ENCODE data around the gene TBC1D30. TPM values are rescaled to one million over a fixed set of nuclear protein-coding genes. Genes with fewer than 3 reads are reported as not detected.

TBC1D30 gene
- total RNA-seq, 2 donors from 2014 or later, result 6.9 to 17.0 TPM

- H3K9ac ChIP-seq (ENCODE audit: low read depth in 2 of 2, low read length in 2 of 2), result no peak overlapping the region
- H3K4me3 ChIP-seq, result no peak overlapping the region
- no peaks in the 10 kb centered on the region for H3K9me3 ChIP-seq
- no peak overlapping the region for H3K27ac ChIP-seq
- H3K27me3 ChIP-seq, result peaks cover 41% of the 10 kb centered on the region
- DNase-seq, result peak; percentile 77
- no peaks in the 10 kb centered on the region for H3K36me3 ChIP-seq
- intact Hi-C loops (cut with DNase I), result no loop called here
- TF ChIP-seq, protein P1, sequence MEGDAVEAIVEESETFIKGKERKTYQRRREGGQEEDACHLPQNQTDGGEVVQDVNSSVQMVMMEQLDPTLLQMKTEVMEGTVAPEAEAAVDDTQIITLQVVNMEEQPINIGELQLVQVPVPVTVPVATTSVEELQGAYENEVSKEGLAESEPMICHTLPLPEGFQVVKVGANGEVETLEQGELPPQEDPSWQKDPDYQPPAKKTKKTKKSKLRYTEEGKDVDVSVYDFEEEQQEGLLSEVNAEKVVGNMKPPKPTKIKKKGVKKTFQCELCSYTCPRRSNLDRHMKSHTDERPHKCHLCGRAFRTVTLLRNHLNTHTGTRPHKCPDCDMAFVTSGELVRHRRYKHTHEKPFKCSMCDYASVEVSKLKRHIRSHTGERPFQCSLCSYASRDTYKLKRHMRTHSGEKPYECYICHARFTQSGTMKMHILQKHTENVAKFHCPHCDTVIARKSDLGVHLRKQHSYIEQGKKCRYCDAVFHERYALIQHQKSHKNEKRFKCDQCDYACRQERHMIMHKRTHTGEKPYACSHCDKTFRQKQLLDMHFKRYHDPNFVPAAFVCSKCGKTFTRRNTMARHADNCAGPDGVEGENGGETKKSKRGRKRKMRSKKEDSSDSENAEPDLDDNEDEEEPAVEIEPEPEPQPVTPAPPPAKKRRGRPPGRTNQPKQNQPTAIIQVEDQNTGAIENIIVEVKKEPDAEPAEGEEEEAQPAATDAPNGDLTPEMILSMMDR (IDR thresholded peaks at IDR 0.05), result no peak
- H3K4me1 ChIP-seq, result peaks cover 10% of the 10 kb centered on the region
These were observed 1.8 kb downstream of the TBC1D30 start for GRCh38 chr12:64826234-64826633.

- H3K9me3 ChIP-seq, result no peaks in the 10 kb centered on the region
- H3K27me3 ChIP-seq, result peaks cover 35% of the 10 kb centered on the region
- no peak for DNase-seq
- H3K9ac ChIP-seq (ENCODE audit: low read depth in 2 of 2, low read length in 2 of 2), result no peak overlapping the region
- H3K36me3 ChIP-seq, result no peaks in the 10 kb centered on the region
- TF ChIP-seq, protein P1 (IDR thresholded peaks at IDR 0.05), result no peak
- peaks cover 10% of the 10 kb centered on the region for H3K4me1 ChIP-seq
- H3K27ac ChIP-seq, result no peak overlapping the region
- intact Hi-C loops (cut with DNase I), result no loop called here
- H3K4me3 ChIP-seq, result no peak overlapping the region
These were observed 4.3 kb downstream of the TBC1D30 start for GRCh38 chr12:64828713-64829112.

DNA sequence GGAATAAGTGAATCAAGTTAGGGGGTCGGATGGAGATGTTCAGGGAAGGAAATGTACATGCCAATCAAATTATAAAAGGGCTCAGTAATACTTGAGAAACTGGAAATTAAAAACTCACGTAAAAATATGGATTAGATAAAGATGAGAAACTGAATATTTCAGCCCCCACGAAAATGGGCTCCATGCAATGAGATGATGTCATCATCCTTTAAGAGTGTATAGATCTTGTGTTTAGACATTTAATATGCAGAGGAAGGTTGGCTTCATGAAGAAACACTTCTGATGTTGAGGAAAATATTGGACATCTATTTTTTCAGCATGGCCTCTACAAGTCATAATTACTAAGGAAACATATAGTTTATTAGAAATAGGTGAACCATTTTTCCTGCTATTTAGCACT, 9.5 kb downstream of the TBC1D30 start:
- intact Hi-C loops (cut with DNase I), result no loop called here
- no peaks in the 10 kb centered on the region for H3K27me3 ChIP-seq
- no peak overlapping the region for H3K27ac ChIP-seq
- no peak overlapping the region for H3K9ac ChIP-seq (ENCODE audit: low read depth in 2 of 2, low read length in 2 of 2)
- no peak overlapping the region for H3K4me3 ChIP-seq
- H3K4me1 ChIP-seq, result no peaks in the 10 kb centered on the region
- TF ChIP-seq, protein P1 (IDR thresholded peaks at IDR 0.05), result no peak
- DNase-seq, result no peak
- H3K36me3 ChIP-seq, result no peaks in the 10 kb centered on the region
- no peaks in the 10 kb centered on the region for H3K9me3 ChIP-seq

GRCh38 chr12:64835901-64836300, 11.5 kb downstream of the TBC1D30 start:
- peak; percentile 33 for DNase-seq

DNA sequence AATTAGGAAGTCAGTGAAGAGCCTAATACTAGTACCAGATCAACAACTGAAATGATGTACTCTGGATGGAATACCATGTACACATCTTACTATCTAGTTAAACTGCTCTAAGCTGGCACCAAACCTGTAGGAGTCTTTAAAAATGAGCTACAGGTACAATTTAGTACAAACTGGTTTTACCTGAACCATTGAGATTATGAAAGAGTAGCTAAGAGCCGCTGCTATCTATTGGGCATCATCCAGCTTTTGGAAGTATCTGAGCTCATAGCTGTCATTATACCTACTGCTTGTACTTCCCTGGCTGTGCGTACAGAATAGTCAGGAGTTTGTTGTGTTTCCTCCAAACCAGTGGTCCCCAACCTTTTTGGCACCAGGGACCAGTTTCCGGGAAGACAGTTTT, 12.4 kb downstream of the TBC1D30 start:
- Histone ChIP-seq H3K9me3 (no peaks in the 10 kb centered on the region), H3K27ac (no peak overlapping the region), H3K9ac (ENCODE audit: low read depth in 2 of 2, low read length in 2 of 2) (no peak overlapping the region), H3K36me3 (no peaks in the 10 kb centered on the region), H3K27me3 (no peaks in the 10 kb centered on the region), H3K4me3 (no peak overlapping the region), H3K4me1 (no peaks in the 10 kb centered on the region)
- TF ChIP-seq, protein P1 (IDR thresholded peaks at IDR 0.05), result no peak
- intact Hi-C loops (cut with DNase I), result no loop called here
- DNase-seq, result no peak

More at GRCh38 chr12:64835901-64836300, 11.5 kb downstream of the TBC1D30 start:
- intact Hi-C loops (cut with DNase I), result no loop called here
- H3K4me1 ChIP-seq, result no peaks in the 10 kb centered on the region
- no peaks in the 10 kb centered on the region for H3K36me3 ChIP-seq
- H3K27me3 ChIP-seq, result no peaks in the 10 kb centered on the region
- H3K9ac ChIP-seq (ENCODE audit: low read depth in 2 of 2, low read length in 2 of 2), result no peak overlapping the region
- no peak overlapping the region for H3K27ac ChIP-seq
- TF ChIP-seq, protein P1 (IDR thresholded peaks at IDR 0.05), result no peak
- H3K9me3 ChIP-seq, result no peaks in the 10 kb centered on the region
- H3K4me3 ChIP-seq, result no peak overlapping the region

DNA sequence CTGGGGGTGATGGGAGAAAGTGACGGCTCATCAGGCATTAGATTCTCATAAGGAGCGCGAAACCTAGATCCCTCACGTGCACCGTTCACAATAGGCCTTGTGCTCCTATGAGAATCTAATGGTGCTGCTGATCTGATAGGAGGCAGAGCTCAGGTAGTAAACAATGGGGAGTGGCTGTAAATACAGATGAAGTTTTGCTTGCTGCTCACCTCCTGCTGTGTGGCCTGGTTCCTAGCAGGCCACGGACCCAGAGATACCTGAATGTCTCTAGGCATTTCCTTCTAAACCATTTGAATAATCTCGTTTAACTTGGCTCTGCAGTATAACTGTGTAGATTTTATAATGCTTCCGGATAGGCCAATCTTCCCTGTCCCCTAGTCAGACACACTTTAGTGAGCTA, 13.0 kb downstream of the TBC1D30 start:
- TF ChIP-seq, protein P1 (IDR thresholded peaks at IDR 0.05), result no peak
- no peaks in the 10 kb centered on the region for H3K27me3 ChIP-seq
- intact Hi-C loops (cut with DNase I), result no loop called here
- no peaks in the 10 kb centered on the region for H3K36me3 ChIP-seq
- no peak overlapping the region for H3K27ac ChIP-seq
- H3K9ac ChIP-seq (ENCODE audit: low read depth in 2 of 2, low read length in 2 of 2), result no peak overlapping the region
- no peaks in the 10 kb centered on the region for H3K9me3 ChIP-seq
- H3K4me3 ChIP-seq, result no peak overlapping the region
- no peaks in the 10 kb centered on the region for H3K4me1 ChIP-seq
- no peak for DNase-seq
